ENCODE results near the gene ACSS2.
"Not testable (repeated sequence)": the region's sequence is repeated elsewhere in the genome, so short reads cannot be mapped to it uniquely, and the experiment has no call there.

The ACSS2 gene

DNA sequence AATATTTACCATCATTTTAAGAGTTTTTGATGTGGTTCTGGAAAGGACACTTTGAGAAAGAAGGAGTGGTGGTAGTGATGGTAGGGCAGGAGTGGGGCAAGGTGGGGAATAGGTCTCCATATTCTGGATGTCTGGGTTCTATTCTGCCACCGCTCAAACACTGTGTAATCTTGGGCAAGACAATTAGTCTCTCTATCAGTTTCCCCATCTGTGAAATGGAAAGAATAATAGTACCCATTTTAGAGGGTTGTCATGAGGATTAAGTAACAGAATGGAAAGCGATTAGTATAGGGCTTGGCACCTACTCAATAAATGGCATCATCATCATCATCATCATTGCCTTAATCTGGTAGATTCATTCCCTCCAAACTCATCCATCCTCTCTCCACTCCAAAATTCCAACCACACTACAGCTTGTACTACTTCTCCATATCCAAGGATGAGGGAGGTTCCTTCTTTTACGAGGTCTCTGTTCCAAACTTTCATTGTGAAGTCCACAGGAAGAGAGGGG lies 2.8 kb upstream of the ACSS2 start:
- DNase-seq (ENCODE audit: low spot score) = no peak

DNA sequence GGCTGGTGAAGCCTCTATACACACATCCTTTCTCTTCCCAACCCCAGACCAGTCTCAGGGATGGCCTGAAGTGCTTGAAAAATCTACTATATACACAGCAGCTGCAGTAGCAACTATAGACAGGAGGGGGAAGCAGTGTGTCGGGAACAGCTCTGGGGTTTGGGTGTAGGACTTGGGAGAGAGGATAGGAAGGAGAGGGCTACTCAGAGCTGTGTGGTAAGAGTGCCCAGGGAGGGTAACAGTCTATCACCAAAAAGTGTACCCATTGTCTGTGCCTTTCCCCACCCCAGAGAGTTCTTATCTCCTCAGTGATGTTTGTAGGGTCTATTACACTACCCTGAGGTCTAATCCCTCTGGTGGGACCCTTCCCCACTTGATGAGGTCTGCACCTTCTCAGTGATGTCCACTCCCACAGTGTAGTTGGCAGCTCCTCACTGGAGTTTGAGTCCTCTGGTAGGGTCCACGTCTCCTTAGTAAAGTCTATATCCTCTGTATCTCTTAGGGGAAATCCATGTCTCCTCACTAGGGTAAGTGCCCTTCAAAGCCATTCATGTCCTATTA lies 2.2 kb upstream of the ACSS2 start:
- peak; percentile 88 for DNase-seq (ENCODE audit: low spot score)

DNA sequence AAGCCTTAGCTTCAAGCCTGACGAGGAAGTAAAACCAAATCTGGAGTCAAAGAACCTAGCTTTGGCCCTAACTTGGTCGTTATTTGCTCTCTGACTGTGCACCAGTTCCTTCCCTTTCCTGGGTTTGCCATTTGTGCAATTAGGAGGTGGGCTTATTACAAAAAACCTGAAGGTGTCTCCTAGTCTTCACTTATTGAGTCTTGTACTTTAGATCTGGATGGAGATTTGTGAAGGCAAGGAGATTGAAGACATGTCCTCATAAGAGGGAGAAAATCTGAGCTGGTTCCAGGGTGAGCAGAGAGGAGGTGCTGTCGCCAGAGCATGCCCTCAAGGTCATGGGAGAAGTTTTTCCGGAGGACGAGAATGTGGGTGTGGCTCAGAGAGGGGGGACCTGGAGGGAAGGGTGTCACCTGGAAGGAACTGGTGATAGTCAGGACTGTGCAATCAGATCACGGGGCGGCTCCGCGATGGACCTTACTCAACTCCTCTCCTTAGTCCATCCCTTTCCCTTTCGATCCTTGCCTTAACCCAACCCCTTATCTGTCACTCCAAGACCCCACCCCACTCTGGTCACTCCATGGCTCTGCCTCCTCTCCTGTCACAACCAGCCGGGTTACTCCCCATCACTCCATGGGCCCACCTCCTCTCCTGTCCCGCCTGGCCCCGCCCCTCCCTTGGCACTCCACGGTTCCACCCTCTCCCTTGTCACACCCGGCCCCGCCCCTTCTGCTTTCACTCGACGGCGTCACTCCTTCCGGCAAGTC lies 588 bp upstream of the ACSS2 start:
- DNase-seq (ENCODE audit: low spot score) = no peak

- no peak for DNase-seq (ENCODE audit: low spot score)
These were observed 3.9 kb downstream of the ACSS2 start for GRCh38 chr20:34880215-34880850.

- not testable (repeated sequence) for DNase-seq (ENCODE audit: low spot score)
These were observed 4.6 kb downstream of the ACSS2 start for GRCh38 chr20:34880971-34881370.

GRCh38 chr20:34881689-34882088 lies 5.3 kb downstream of the ACSS2 start:
- DNase-seq (ENCODE audit: low spot score) = no peak

DNA sequence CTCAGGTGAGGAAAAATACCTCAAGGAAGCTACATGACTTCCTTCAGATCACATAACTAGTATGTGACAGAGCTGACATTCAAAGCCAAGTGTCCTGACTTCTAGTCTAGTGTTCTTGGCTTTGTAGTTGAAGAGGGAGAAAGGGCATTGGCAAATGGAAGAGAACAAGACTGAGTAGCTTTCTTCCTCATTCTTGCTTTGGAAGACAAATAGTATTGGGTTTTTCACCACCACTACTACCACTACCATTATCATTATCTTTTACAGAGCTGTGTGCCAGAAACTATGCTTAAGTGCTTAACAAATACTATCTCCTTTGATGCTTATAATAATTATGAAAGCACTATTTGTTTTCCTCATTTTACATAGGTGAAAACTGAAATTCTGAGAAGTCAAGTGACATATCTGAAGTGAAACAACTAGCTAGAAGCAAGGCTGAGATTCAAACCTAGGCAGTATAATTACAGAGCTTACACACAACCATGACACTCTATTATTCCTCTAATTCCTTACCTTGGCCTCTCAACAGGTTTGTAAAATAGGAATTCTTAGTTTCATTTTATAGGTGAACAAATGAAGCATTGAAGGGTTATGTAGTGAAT lies 6.8 kb downstream of the ACSS2 start:
- DNase-seq (ENCODE audit: low spot score) = no peak

GRCh38 chr20:34883809-34884208 lies 7.4 kb downstream of the ACSS2 start:
- DNase-seq (ENCODE audit: low spot score) = no peak

- DNase-seq (ENCODE audit: low spot score) = no peak
These were observed 7.8 kb downstream of the ACSS2 start for GRCh38 chr20:34884260-34884659.

- no peak for DNase-seq (ENCODE audit: low spot score)
These were observed 9.7 kb downstream of the ACSS2 start for GRCh38 chr20:34886122-34886521.

DNA sequence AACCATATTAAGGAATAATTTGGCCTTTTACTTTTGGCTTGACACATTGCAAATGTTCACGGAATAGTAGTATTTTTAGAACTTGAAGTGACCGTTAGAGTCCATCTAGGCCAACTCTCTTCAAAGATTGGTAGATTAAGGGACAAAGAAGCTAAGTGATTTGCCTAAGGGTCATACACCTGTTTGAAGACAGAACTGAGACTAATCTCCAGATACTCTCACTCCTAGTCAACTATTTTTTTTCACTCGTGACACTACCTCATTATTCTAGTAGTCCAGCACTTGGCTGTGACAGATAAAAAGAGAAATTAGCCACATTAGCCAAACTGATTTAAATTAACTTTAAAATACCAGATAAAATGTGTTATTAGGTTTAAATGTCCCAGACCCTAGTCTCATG lies 10.6 kb downstream of the ACSS2 start:
- no peak for DNase-seq (ENCODE audit: low spot score)

DNA sequence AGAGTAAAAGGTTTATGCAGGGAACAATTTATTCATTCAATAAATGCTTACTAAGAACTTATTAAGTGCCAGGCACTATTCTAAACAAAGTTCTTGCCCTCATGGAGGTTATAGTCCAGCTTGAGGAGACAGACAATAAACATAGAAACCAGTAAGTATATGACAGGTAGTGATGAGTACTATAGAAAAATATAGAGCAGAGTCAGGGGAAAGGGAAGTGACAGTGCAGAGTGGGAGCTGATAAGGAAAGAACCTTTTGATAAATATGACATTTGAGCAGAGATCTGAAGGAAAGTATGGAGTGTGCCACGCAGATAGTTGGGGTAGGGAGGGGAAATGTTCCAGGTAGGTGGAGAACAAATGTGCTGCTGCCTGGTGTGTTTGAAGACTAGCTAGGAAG lies 12.1 kb downstream of the ACSS2 start:
- DNase-seq (ENCODE audit: low spot score) = no peak

DNA sequence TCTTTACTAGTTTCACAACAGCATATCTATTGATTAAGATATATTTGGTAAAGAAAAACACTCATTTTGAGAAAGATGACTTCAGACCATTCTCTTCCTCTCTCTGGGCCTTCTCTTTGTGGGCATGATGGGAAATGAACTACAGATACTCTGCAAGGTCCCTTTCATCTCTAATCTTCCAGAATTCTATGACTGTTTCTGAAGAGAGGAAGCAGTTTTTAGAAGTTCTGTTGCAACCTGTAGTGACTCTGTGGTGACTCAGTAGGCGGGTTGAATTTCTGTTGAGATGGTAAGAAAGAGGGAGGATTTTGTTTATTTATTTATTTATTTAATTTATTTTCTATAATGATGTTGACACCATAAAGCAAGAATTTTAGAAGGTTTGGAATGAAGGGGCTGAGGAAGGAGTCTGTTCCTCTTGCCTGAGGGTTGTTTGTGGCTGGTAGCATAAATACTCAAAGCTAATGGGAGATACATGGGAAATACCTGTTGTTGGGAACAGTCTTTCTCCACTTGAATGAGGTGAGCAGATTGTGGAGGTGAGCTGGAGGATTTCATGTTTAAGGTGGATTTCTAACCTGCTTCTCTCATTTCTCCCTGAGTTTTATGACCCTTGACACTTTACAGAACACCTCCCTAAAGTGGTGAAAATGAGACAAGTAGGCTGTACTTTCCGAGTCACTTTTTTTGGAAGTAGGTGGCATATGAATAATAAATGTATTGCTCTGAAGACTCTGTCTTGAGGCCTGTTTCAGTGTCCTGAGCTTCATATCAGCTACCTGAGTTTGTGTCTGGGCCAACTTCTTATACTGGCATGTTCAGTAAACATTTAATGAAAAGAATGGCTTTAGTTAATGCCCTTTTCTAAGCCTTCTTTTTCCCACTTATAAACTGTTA lies 15.0 kb downstream of the ACSS2 start:
- peak; percentile 72 for DNase-seq (ENCODE audit: low spot score)

- DNase-seq (ENCODE audit: low spot score) = no peak
These were observed 16.3 kb downstream of the ACSS2 start for GRCh38 chr20:34892671-34893070.

- no peak for DNase-seq (ENCODE audit: low spot score)
These were observed 18.3 kb downstream of the ACSS2 start for GRCh38 chr20:34894723-34895122.

DNA sequence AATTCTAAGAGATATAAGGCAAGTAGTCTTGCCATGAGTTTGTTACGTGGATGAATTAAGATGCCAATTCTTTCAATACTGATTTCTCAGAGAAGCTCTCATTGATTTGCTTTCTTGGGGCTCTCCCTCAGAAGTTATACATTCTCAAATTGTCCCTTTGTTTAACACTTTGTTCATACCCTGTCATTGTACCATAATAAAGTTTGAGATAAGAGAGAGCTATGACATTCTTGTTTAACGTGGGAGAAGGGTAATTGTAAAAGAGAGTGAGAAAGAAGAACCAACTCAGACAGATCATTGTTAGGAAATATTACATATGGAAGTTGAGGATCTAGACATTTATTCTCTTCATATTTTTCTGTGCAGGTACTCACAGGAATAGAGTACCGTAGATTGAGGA lies 19.1 kb downstream of the ACSS2 start:
- DNase-seq (ENCODE audit: low spot score) = no peak

DNA sequence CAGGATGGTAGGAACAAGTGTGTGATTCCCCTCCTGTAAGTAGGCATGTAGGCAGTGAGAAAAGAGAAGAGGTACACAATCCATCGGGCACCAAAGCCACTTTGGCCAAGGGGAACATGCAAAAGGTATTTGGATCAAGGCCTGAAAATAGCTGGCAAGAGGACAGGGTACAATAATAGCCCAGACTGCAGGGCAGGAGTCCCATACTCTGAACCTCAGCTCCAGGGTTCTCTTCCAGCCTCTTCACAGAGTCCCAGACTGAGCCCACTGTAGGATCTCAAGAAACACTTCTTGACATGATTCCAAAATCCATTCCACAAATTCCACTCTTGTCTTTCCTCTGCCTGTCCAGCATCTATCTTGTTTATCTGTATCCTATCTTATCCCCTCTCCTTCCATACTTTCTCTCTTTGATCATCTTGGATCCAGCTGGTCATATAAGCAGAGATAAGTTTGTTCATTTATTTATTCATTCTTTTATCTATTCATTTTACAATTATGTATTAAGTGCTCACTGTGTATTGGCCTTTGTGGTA lies 19.7 kb downstream of the ACSS2 start:
- no peak for DNase-seq (ENCODE audit: low spot score)

- DNase-seq (ENCODE audit: low spot score) = not testable (repeated sequence)
These were observed 21.7 kb downstream of the ACSS2 start for GRCh38 chr20:34898129-34898528.

GRCh38 chr20:34898731-34899130 lies 22.3 kb downstream of the ACSS2 start:
- not testable (repeated sequence) for DNase-seq (ENCODE audit: low spot score)

- DNase-seq (ENCODE audit: low spot score) = no peak
These were observed 27.8 kb downstream of the ACSS2 start for GRCh38 chr20:34904202-34904621.

Measured in AG08395 (cell line).